Activated CD8-positive, alpha-beta T cell treated with anti-CD3 and anti-CD28 coated beads for 36 hours (primary cell): ENCODE data around the gene MACROD1. TPM values are rescaled to one million over a fixed set of nuclear protein-coding genes. Genes with fewer than 3 reads are reported as not detected.

ENCODE experiments used
- ATAC-seq: fragments of 200-7000 bp; cut with Tn5 transposase; one replicate; pipeline ENCODE4 v1.10.0; 2021; ENCODE audit warnings: mild to moderate bottlenecking, moderate library complexity
- CTCF ChIA-PET: fragments of 350-600 bp; sonication (Branson Sonifier 250); formaldehyde crosslinking; loops from one replicate; lab custom pipeline; 2021; ENCODE audit warnings: antibody characterized with exemption; lab: Charles Lee
- POLR2A ChIA-PET: fragments of 350-600 bp; sonication (Branson Sonifier 250); formaldehyde crosslinking; loops from one replicate; lab custom pipeline; 2021; ENCODE audit warnings: antibody characterized with exemption; lab: Charles Lee
- DNase-seq: peaks from one replicate; pipeline ENCODE4 v3.0.0-alpha.2; 2020
- H3K27ac Mint-ChIP-seq: one replicate; pipeline ENCODE4 v1.8.0; 2021; ENCODE audit warnings: mild to moderate bottlenecking, mixed read lengths
- H3K27me3 Mint-ChIP-seq: one replicate; pipeline ENCODE4 v1.8.0; 2021; ENCODE audit warnings: mixed read lengths
- H3K36me3 Mint-ChIP-seq: one replicate; pipeline ENCODE4 v1.8.0; 2021; ENCODE audit warnings: low read depth, mixed read lengths
- H3K4me1 Mint-ChIP-seq: one replicate; pipeline ENCODE4 v1.8.0; 2021; ENCODE audit warnings: low read depth, mixed read lengths
- H3K4me3 Mint-ChIP-seq: one replicate; pipeline ENCODE4 v1.8.0; 2021; ENCODE audit warnings: mild to moderate bottlenecking, moderate library complexity, mixed read lengths
- H3K9me3 Mint-ChIP-seq: one replicate; pipeline ENCODE4 v1.8.0; 2021; ENCODE audit warnings: mixed read lengths
- intact Hi-C: fragments of 100-400 bp; cut with micrococcal nuclease; formaldehyde crosslinking; loops from one replicate; pipeline ENCODE4 v1.10.0; 2022
- total RNA-seq, 2 experiments: library from RNA; stranded (reverse); gene quantifications; one replicate each; pipeline ENCODE4 v1.2.3, GENCODE V29; 2021
- TF ChIP-seq, protein P1 (sequence below): fragments of 200-600 bp; IDR thresholded peaks from one replicate; pipeline ENCODE4 v1.8.0; 2022; ENCODE audit warnings: antibody characterized with exemption, mild to moderate bottlenecking

The MACROD1 gene
- total RNA-seq, 2 experiments from 2014 or later, result 38.7 to 38.8 TPM

DNA sequence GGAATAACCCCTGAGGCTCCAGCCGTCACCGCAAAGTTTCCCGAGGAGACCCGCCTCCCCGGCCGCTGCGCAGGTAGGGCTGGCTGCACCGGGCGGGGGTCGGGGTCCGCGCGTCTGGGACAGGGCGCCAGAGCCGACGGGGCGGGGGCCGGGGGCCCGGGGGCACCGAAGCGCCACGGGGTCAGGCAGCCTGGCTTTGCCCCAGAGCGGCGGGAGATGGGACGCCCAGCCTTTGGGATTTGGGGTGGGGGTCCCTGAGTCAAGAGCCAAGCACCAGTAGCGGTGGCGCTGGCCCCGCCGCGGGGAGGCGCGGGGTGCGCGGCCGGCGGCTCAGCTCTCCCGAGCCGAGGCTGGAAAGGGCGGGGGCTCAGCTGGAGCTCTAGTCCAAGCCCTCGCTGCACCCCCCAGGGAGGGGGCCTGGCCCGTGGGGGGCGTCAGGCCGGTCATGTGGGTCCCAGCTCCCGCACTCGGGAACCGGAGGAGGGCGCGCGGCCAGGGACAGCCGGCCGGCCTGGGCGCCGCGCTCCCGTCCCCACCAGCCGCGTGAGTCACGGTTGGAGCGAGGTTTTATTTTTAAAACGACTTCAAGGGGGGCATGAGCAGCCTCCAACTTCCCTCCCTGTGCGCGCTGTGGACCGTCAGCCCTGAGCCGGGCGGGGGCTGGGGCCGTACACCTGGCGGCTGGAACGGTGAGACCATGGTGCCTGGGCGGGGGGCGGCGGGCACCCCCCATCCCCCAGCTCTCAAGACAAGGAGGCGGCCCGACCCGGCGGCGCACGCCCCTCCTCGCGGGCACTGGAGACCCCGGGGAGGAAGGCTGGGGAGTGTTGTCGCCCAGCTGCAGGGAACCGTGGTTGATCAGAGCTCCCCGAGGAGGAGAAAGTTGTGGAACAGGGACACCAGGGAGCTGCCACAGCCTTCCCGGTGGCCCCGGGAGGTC is 129.6 kb downstream of the MACROD1 start:
- TF ChIP-seq, protein P1, sequence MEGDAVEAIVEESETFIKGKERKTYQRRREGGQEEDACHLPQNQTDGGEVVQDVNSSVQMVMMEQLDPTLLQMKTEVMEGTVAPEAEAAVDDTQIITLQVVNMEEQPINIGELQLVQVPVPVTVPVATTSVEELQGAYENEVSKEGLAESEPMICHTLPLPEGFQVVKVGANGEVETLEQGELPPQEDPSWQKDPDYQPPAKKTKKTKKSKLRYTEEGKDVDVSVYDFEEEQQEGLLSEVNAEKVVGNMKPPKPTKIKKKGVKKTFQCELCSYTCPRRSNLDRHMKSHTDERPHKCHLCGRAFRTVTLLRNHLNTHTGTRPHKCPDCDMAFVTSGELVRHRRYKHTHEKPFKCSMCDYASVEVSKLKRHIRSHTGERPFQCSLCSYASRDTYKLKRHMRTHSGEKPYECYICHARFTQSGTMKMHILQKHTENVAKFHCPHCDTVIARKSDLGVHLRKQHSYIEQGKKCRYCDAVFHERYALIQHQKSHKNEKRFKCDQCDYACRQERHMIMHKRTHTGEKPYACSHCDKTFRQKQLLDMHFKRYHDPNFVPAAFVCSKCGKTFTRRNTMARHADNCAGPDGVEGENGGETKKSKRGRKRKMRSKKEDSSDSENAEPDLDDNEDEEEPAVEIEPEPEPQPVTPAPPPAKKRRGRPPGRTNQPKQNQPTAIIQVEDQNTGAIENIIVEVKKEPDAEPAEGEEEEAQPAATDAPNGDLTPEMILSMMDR, result no peak
- no peak overlapping the region for H3K27ac Mint-ChIP-seq
- H3K27me3 Mint-ChIP-seq, result peaks cover 41% of the 10 kb centered on the region
- intact Hi-C loops, result no loop called here
- no peaks in the 10 kb centered on the region for H3K36me3 Mint-ChIP-seq
- DNase-seq (peak; percentile 21), ATAC-seq (peak; percentile 66)
- POLR2A ChIA-PET, result interaction anchor here (0.6 kb wide), 1 partner anchor 27 kb away, joined by 3 read pairs; no protein-coding TSS in a partner anchor
- no peak overlapping the region for H3K4me3 Mint-ChIP-seq
- no peaks in the 10 kb centered on the region for H3K9me3 Mint-ChIP-seq
- H3K4me1 Mint-ChIP-seq, result peaks cover 5% of the 10 kb centered on the region
- CTCF ChIA-PET, result interaction anchor here (1.4 to 2.3 kb wide), 2 partner anchors 10 to 36 kb away, joined by 3 to 18 read pairs; no protein-coding TSS in a partner anchor

GRCh38 chr11:64035576-64035975 is 130.3 kb downstream of the MACROD1 start, which contains the start of gene FLRT1:
FLRT1 (plus strand) TSS chr11:64035931; CDS start chr11:64116268, 80,337 bp downstream.
- no peaks in the 10 kb centered on the region for H3K9me3 Mint-ChIP-seq
- peaks cover 40% of the 10 kb centered on the region for H3K27me3 Mint-ChIP-seq
- DNase-seq (no peak), ATAC-seq (no peak)
- intact Hi-C loops, result no loop called here
- POLR2A ChIA-PET, result no interaction called here
- H3K4me3 Mint-ChIP-seq, result no peak within 1 kb of the TSS
- TF ChIP-seq, protein P1, result no peak
- peaks cover 5% of the 10 kb centered on the region for H3K4me1 Mint-ChIP-seq
- H3K27ac Mint-ChIP-seq, result no peak within 1 kb of the TSS
- no peaks in the 10 kb centered on the region for H3K36me3 Mint-ChIP-seq
- CTCF ChIA-PET, result interaction anchor here (2.3 kb wide), 1 partner anchor 35 kb away, joined by 18 read pairs; no protein-coding TSS in a partner anchor

GRCh38 chr11:64035081-64035524 is 130.8 kb downstream of the MACROD1 start:
- ATAC-seq (no peak), DNase-seq (no peak)
- ChIA-PET CTCF (no interaction called here), POLR2A (no interaction called here)
- Mint-ChIP-seq H3K4me1 (peaks cover 5% of the 10 kb centered on the region), H3K36me3 (no peaks in the 10 kb centered on the region), H3K9me3 (no peaks in the 10 kb centered on the region), H3K4me3 (no peak overlapping the region), H3K27me3 (peaks cover 41% of the 10 kb centered on the region), H3K27ac (no peak overlapping the region)
- intact Hi-C loops, result no loop called here
- TF ChIP-seq, protein P1, result no peak

GRCh38 chr11:64034411-64034811 is 131.5 kb downstream of the MACROD1 start:
- ATAC-seq (no peak), DNase-seq (no peak)
- Mint-ChIP-seq H3K27me3 (peaks cover 41% of the 10 kb centered on the region), H3K9me3 (no peaks in the 10 kb centered on the region), H3K36me3 (no peaks in the 10 kb centered on the region), H3K4me3 (no peak overlapping the region), H3K27ac (no peak overlapping the region), H3K4me1 (peaks cover 5% of the 10 kb centered on the region)
- CTCF ChIA-PET, result interaction anchor here (3.4 kb wide), 1 partner anchor 34 kb away, joined by 14 read pairs; no protein-coding TSS in a partner anchor
- intact Hi-C loops, result no loop called here
- POLR2A ChIA-PET, result no interaction called here
- TF ChIP-seq, protein P1, result no peak
